Measurements from ENCODE around the gene NREP.

DNA sequence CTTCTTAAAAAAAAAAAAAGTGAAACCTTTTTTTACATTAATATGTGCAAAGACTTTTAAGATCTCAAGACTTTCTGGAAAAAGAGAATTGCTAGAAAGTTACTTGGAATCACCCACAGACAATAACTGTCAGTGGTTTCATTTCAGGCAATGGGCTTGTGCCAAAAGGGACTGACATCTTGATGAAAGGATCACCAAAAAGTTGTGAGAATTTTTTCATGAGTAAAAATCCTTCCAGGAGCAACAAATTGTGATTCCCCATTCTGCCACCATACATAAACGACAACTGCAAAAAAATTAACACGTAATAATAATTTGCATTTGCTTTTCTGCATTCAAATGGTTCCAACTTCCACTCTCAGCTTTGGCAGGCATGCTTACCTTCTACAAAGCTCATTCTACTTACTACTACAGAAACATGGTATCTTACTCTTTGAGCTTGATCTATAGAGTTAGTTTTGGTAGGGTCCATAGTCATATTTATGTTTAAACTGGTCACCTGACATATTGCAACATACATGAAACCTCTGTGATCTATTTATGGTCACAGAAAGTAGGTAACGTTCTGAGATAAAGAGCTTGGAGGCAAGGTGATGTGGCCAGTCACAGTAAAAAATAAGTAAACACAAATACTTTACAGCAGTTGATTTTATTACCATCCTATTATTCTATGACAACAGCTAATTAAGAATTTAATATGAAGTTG is 3.0 kb downstream of the NREP start:
- TF ChIP-seq POLR2A (IDR thresholded peaks at IDR 0.05), result no peak
- TF ChIP-seq, protein P1, sequence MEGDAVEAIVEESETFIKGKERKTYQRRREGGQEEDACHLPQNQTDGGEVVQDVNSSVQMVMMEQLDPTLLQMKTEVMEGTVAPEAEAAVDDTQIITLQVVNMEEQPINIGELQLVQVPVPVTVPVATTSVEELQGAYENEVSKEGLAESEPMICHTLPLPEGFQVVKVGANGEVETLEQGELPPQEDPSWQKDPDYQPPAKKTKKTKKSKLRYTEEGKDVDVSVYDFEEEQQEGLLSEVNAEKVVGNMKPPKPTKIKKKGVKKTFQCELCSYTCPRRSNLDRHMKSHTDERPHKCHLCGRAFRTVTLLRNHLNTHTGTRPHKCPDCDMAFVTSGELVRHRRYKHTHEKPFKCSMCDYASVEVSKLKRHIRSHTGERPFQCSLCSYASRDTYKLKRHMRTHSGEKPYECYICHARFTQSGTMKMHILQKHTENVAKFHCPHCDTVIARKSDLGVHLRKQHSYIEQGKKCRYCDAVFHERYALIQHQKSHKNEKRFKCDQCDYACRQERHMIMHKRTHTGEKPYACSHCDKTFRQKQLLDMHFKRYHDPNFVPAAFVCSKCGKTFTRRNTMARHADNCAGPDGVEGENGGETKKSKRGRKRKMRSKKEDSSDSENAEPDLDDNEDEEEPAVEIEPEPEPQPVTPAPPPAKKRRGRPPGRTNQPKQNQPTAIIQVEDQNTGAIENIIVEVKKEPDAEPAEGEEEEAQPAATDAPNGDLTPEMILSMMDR (IDR thresholded peaks at IDR 0.05), result no peak
